Measurements from ENCODE around the gene DNAH14.
"Not testable (repeated sequence)": the region's sequence is repeated elsewhere in the genome, so short reads cannot be mapped to it uniquely, and the experiment has no call there.

The DNAH14 gene

GRCh38 chr1:224957696-224958095, 28.2 kb downstream of the DNAH14 start:
- no peak for DNase-seq (ENCODE audit: extremely low spot score)
- no peak for TF ChIP-seq CTCF (IDR thresholded peaks at IDR 0.05; ENCODE audit: control extremely low read depth, extremely low read depth, low read depth, missing control alignments)
- CTCF ChIA-PET = interaction anchor here (0.6 kb wide), 1 partner anchor 102 kb away, joined by 4 read pairs; no protein-coding TSS in a partner anchor
- POLR2A ChIA-PET = no interaction called here

- ChIA-PET CTCF (no interaction called here), POLR2A (no interaction called here)
- no peak for TF ChIP-seq CTCF (IDR thresholded peaks at IDR 0.05; ENCODE audit: control extremely low read depth, extremely low read depth, low read depth, missing control alignments)
- DNase-seq (ENCODE audit: extremely low spot score) = no peak
Measured at GRCh38 chr1:224958490-224958889, 29.0 kb downstream of the DNAH14 start.

- CTCF ChIA-PET = no interaction called here
- POLR2A ChIA-PET = no interaction called here
- TF ChIP-seq CTCF (IDR thresholded peaks at IDR 0.05; ENCODE audit: control extremely low read depth, extremely low read depth, low read depth, missing control alignments) = no peak
- DNase-seq (ENCODE audit: extremely low spot score) = no peak
Measured at GRCh38 chr1:224959115-224959514, 29.6 kb downstream of the DNAH14 start.

- no peak for DNase-seq (ENCODE audit: extremely low spot score)
- TF ChIP-seq CTCF (IDR thresholded peaks at IDR 0.05; ENCODE audit: control extremely low read depth, extremely low read depth, low read depth, missing control alignments) = no peak
- CTCF ChIA-PET = no interaction called here
- POLR2A ChIA-PET = no interaction called here
Measured at GRCh38 chr1:224959656-224960055, 30.2 kb downstream of the DNAH14 start.

- ChIA-PET CTCF (no interaction called here), POLR2A (no interaction called here)
- no peak for DNase-seq (ENCODE audit: extremely low spot score)
- TF ChIP-seq CTCF (IDR thresholded peaks at IDR 0.05; ENCODE audit: control extremely low read depth, extremely low read depth, low read depth, missing control alignments) = no peak
Measured at GRCh38 chr1:224980181-224980580, 50.7 kb downstream of the DNAH14 start.

GRCh38 chr1:224981922-224982354, 52.5 kb downstream of the DNAH14 start:
- POLR2A ChIA-PET; DNase-seq (ENCODE audit: extremely low spot score): not testable (repeated sequence)
- CTCF ChIA-PET = interaction anchor here (1.0 kb wide), 1 partner anchor 15 kb away, joined by 3 read pairs; no protein-coding TSS in a partner anchor

GRCh38 chr1:224988042-224988441, 58.6 kb downstream of the DNAH14 start:
- CTCF ChIA-PET = interaction anchor here (1.1 kb wide), 1 partner anchor 8 kb away, joined by 3 read pairs; no protein-coding TSS in a partner anchor
- no peak for TF ChIP-seq CTCF (IDR thresholded peaks at IDR 0.05; ENCODE audit: control extremely low read depth, extremely low read depth, low read depth, missing control alignments)
- POLR2A ChIA-PET = no interaction called here
- DNase-seq (ENCODE audit: extremely low spot score) = no peak

Data from GM10248 (cell line).